ENCODE measurements around the gene TTC33.

TTC33 gene

DNA sequence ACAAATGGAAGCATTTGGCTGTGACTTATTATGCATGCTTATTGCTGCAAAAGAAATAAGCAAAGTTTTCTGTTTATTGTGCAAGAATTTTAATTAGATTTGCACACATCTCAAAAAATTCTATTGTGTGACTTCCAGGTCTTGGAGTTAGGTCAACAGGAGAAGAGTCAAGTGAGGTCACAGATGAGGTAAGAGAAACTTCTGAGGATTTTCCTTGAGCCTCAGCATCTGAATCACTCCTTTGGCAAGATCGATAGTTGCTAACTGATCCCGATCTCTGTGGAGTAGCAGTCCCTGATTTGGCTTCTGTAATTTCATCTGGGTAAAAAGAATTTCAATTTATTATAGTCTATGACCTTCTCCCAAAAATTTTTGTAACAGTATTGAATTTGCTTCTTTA lies 6.9 kb upstream of the TTC33 start:
- Histone ChIP-seq H3K4me2 (no peak overlapping the region), H3K27me3 (ENCODE audit: insufficient read depth, low read depth) (no peaks in the 10 kb centered on the region), H3K36me3 (ENCODE audit: insufficient read depth) (peaks cover 4% of the 10 kb centered on the region; the same call in 1 of the 2 replicates), H3K4me3 (IDR thresholded peaks at IDR 0.05; ENCODE audit: insufficient read depth, low read depth, low read length) (no peak overlapping the region), H3K4me1 (ENCODE audit: low read depth, poor library complexity, severe bottlenecking) (no peaks in the 10 kb centered on the region), H2AFZ (ENCODE audit: low read depth) (no peak overlapping the region), H3K9ac (no peak overlapping the region), H4K20me1 (ENCODE audit: insufficient read depth) (no peaks in the 10 kb centered on the region), H3K27ac (no peak overlapping the region), H3K79me2 (ENCODE audit: insufficient read depth, low read depth) (no peaks in the 10 kb centered on the region)
- TF ChIP-seq, protein P1, sequence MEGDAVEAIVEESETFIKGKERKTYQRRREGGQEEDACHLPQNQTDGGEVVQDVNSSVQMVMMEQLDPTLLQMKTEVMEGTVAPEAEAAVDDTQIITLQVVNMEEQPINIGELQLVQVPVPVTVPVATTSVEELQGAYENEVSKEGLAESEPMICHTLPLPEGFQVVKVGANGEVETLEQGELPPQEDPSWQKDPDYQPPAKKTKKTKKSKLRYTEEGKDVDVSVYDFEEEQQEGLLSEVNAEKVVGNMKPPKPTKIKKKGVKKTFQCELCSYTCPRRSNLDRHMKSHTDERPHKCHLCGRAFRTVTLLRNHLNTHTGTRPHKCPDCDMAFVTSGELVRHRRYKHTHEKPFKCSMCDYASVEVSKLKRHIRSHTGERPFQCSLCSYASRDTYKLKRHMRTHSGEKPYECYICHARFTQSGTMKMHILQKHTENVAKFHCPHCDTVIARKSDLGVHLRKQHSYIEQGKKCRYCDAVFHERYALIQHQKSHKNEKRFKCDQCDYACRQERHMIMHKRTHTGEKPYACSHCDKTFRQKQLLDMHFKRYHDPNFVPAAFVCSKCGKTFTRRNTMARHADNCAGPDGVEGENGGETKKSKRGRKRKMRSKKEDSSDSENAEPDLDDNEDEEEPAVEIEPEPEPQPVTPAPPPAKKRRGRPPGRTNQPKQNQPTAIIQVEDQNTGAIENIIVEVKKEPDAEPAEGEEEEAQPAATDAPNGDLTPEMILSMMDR (conservative IDR thresholded peaks at IDR 0.05; ENCODE audit: low read depth, low read length), result no peak

DNA sequence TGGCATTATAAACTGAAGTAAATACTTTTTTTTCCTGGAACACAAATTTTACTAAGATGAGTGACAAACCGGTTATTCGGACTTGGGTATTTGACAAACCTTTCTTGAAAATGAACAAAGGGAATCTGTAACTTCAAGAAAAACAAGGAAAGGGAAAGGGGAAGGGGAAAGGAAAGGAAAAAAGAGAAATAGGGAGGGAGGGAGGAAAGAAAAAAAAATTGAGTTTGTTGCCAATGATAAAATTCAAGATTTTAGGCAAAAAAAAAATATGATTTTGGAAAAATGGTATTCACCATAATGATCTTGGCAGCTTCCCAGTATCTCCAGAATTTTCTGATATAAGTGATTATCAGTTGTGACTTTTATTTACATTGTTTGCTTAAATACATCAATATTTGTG lies 1.6 kb upstream of the TTC33 start:
- Histone ChIP-seq H3K4me1 (ENCODE audit: low read depth, poor library complexity, severe bottlenecking) (peaks cover 18% of the 10 kb centered on the region), H2AFZ (ENCODE audit: low read depth) (no peak overlapping the region), H3K4me3 (IDR thresholded peaks at IDR 0.05; ENCODE audit: insufficient read depth, low read depth, low read length) (no peak overlapping the region), H3K27ac (no peak overlapping the region), H4K20me1 (ENCODE audit: insufficient read depth) (no peaks in the 10 kb centered on the region), H3K36me3 (ENCODE audit: insufficient read depth) (peaks cover 2% of the 10 kb centered on the region; the same call in 1 of the 2 replicates), H3K4me2 (no peak overlapping the region), H3K9ac (no peak overlapping the region), H3K27me3 (ENCODE audit: insufficient read depth, low read depth) (no peaks in the 10 kb centered on the region), H3K79me2 (ENCODE audit: insufficient read depth, low read depth) (peaks cover 21% of the 10 kb centered on the region; the same call in 1 of the 2 replicates)
- TF ChIP-seq, protein P1 (conservative IDR thresholded peaks at IDR 0.05; ENCODE audit: low read depth, low read length), result no peak

DNA sequence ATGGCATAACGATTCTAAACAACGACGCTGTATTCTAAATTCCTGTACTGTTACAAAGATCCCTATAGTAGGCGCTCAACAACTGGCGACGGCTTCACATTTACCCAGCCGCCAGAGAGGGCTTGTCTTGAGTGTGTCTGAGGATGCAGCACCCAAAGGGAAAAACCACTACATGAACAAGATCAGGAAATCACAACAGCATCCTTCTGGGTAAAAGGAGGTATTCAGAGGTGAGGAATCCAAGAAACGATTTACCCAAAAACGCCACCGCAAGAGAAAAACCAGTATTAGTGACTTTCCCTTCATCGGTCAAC lies 711 bp downstream of the TTC33 start:
- TF ChIP-seq, protein P1 (conservative IDR thresholded peaks at IDR 0.05; ENCODE audit: low read depth, low read length), result peak; percentile 57

DNA sequence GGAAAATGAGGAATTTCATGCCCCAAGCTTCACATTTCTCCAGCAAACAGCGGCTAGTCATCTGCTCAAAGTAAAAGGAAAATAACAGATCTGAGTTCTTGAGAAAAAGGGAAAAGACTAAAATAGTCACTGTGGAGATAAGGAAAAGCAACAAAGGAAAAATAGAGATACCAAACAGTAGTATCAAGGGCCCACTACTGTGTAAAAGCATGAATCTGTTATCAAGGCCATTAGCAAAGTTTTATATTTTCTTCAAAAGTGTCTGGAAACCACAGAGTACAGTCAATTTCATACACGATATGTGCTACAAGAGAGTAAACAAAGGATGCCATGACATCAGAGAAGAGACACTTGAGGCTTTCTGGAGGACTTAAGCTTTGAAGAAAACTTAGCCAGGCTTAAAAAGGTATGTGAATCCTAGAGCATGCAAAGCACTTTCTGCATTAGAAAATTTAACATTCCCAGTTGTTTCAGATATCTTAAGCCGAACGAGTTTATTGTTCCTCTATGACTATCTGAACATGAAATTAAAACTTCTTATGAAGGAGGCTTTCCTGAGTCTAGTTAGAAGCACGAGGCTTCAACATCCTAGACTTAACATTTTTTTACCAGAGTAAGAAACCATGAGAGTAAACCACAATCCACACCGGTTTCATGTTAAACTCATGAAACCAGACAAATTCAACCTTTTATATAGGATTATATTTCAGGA lies 1.2 kb downstream of the TTC33 start:
- peak overlapping the region; percentile 85 for H3K9ac ChIP-seq
- TF ChIP-seq, protein P1 (conservative IDR thresholded peaks at IDR 0.05; ENCODE audit: low read depth, low read length), result no peak
- H3K36me3 ChIP-seq (ENCODE audit: insufficient read depth), result no peaks in the 10 kb centered on the region
- H4K20me1 ChIP-seq (ENCODE audit: insufficient read depth), result no peaks in the 10 kb centered on the region
- peaks cover 23% of the 10 kb centered on the region for H3K4me1 ChIP-seq (ENCODE audit: low read depth, poor library complexity, severe bottlenecking)
- H3K27ac ChIP-seq, result peak overlapping the region; percentile 73
- H3K79me2 ChIP-seq (ENCODE audit: insufficient read depth, low read depth), result peaks cover 21% of the 10 kb centered on the region; the same call in 1 of the 2 replicates
- peak overlapping the region; percentile 66 for H3K4me2 ChIP-seq
- peak overlapping the region; percentile 94 for H2AFZ ChIP-seq (ENCODE audit: low read depth)
- no peaks in the 10 kb centered on the region for H3K27me3 ChIP-seq (ENCODE audit: insufficient read depth, low read depth)
- no peak overlapping the region for H3K4me3 ChIP-seq (IDR thresholded peaks at IDR 0.05; ENCODE audit: insufficient read depth, low read depth, low read length)

More for the DNA sequence above, 711 bp downstream of the TTC33 start:
- Histone ChIP-seq H3K4me3 (IDR thresholded peaks at IDR 0.05; ENCODE audit: insufficient read depth, low read depth, low read length) (peak overlapping the region; percentile 56), H3K9ac (peak overlapping the region; percentile 85), H3K4me2 (peak overlapping the region; percentile 66), H2AFZ (ENCODE audit: low read depth) (peak overlapping the region; percentile 94), H3K27me3 (ENCODE audit: insufficient read depth, low read depth) (no peaks in the 10 kb centered on the region), H3K4me1 (ENCODE audit: low read depth, poor library complexity, severe bottlenecking) (peaks cover 23% of the 10 kb centered on the region), H3K36me3 (ENCODE audit: insufficient read depth) (no peaks in the 10 kb centered on the region), H3K27ac (peak overlapping the region; percentile 73), H3K79me2 (ENCODE audit: insufficient read depth, low read depth) (peaks cover 21% of the 10 kb centered on the region; the same call in 1 of the 2 replicates), H4K20me1 (ENCODE audit: insufficient read depth) (no peaks in the 10 kb centered on the region)

Measured in KMS-11 (cell line).